ENCODE results near the gene SLC43A1.

- no peak for TF ChIP-seq ZFX (IDR thresholded peaks at IDR 0.05)
- TF ChIP-seq CTCF (conservative IDR thresholded peaks at IDR 0.05), result no peak
Measured at GRCh38 chr11:57439786-57440185, 75.7 kb downstream of the SLC43A1 start.

Data from C4-2B (cell line).